Neural cell (in vitro differentiated cells): ENCODE measurements around the gene KRT85. TPM values are rescaled to one million over a fixed set of nuclear protein-coding genes. Genes with fewer than 3 reads are reported as not detected.

Experiments
- H2AFZ ChIP-seq: fragments of 200-600, 300-800 bp; sonication (generic), shearing (Covaris generic); 2 replicates; pipeline ENCODE4 v1.6.0; 2014; ENCODE audit warnings: low read depth, mild to moderate bottlenecking, antibody characterized with exemption, low read length, moderate library complexity
- H3F3A ChIP-seq: fragments of 200-600 bp; shearing (Covaris generic); 2 replicates; pipeline ENCODE4 v1.6.1; 2016; ENCODE audit warnings: mild to moderate bottlenecking, moderate library complexity, mixed read lengths, antibody characterized with exemption, low read length; ENCODE audit not compliant: insufficient read depth, poor library complexity, severe bottlenecking
- H3K27ac ChIP-seq: fragments of 200-600, 300-800 bp; sonication (generic), shearing (Covaris generic); 2 replicates; pipeline ENCODE4 v1.5.1; 2014; ENCODE audit warnings: mild to moderate bottlenecking, low read length, moderate library complexity
- H3K27me3 ChIP-seq: fragments of 300-800, 200-600 bp; sonication (generic), shearing (Covaris generic); 2 replicates; pipeline ENCODE4 v1.6.0; 2014; ENCODE audit warnings: mild to moderate bottlenecking, low read depth, low read length, moderate library complexity; ENCODE audit not compliant: insufficient read depth
- H3K36me3 ChIP-seq: fragments of 300-800, 200-600 bp; sonication (generic), shearing (Covaris generic); 2 replicates; pipeline ENCODE4 v1.5.1; 2014; ENCODE audit warnings: mild to moderate bottlenecking, antibody characterized with exemption, low read length, moderate library complexity; ENCODE audit not compliant: insufficient read depth
- H3K4me2 ChIP-seq: fragments of 300-800, 200-600 bp; sonication (generic), shearing (Covaris generic); 2 replicates; pipeline ENCODE4 v1.6.0; 2014; ENCODE audit warnings: mild to moderate bottlenecking, low read length
- H3K4me3 ChIP-seq: fragments of 300-800, 200-600 bp; sonication (generic), shearing (Covaris generic); 2 replicates; pipeline ENCODE4 v1.5.1; 2014; ENCODE audit warnings: mild to moderate bottlenecking, low read length, moderate library complexity
- H3K79me2 ChIP-seq: fragments of 200-600 bp; shearing (Covaris generic); replicated peaks from 2 replicates; pipeline ENCODE4 v1.6.0; 2014; ENCODE audit warnings: mild to moderate bottlenecking, low read length, moderate library complexity; ENCODE audit not compliant: insufficient read depth
- H3K9ac ChIP-seq: fragments of 300-800, 200-600 bp; sonication (generic), shearing (Covaris generic); 2 replicates; pipeline ENCODE4 v1.6.1; 2016; ENCODE audit warnings: mild to moderate bottlenecking, low read length, mixed read lengths
- H3K9me2 ChIP-seq: fragments of 200-600 bp; shearing (Covaris generic); 2 replicates; pipeline ENCODE4 v1.6.1; 2016; ENCODE audit warnings: mild to moderate bottlenecking, low read length, mixed read lengths; ENCODE audit not compliant: insufficient read depth
- H3K9me3 ChIP-seq: fragments of 200-600, 300-800 bp; sonication (generic), shearing (Covaris generic); 2 replicates; pipeline ENCODE4 v1.6.1; 2016; ENCODE audit warnings: mild to moderate bottlenecking, mixed run types, low read length, moderate library complexity, mixed read lengths
- H4K20me1 ChIP-seq: fragments of 200-600 bp; shearing (Covaris generic); 2 replicates; pipeline ENCODE4 v1.6.1; 2016; ENCODE audit warnings: mild to moderate bottlenecking, mixed run types; ENCODE audit not compliant: insufficient read depth
- EP300 ChIP-seq: fragments of 450-650 bp; conservative IDR thresholded peaks from 2 replicates; pipeline ENCODE4 v1.6.1; 2014; ENCODE audit warnings: antibody characterized with exemption, mild to moderate bottlenecking, moderate library complexity; ENCODE audit not compliant: poor library complexity, severe bottlenecking
- EZH2 ChIP-seq: fragments of 200-600, 300-800 bp; shearing (Covaris generic), sonication (generic); IDR thresholded peaks from 2 replicates; pipeline ENCODE4 v1.6.1; 2014; ENCODE audit warnings: antibody characterized with exemption, low read length, borderline replicate concordance, mild to moderate bottlenecking; ENCODE audit not compliant: insufficient read depth, poor library complexity, severe bottlenecking
- MXI1 ChIP-seq: fragments of 450-650 bp; conservative IDR thresholded peaks from 2 replicates; pipeline ENCODE4 v1.6.1; 2014; ENCODE audit warnings: antibody characterized with exemption, mild to moderate bottlenecking; ENCODE audit not compliant: poor library complexity, severe bottlenecking
- POLR2AphosphoS5 ChIP-seq: IDR thresholded peaks from 2 replicates; pipeline ENCODE4 v1.6.1; 2012
- RAD21 ChIP-seq: fragments of 450-650 bp; conservative IDR thresholded peaks from 2 replicates; pipeline ENCODE4 v1.6.1; 2014; ENCODE audit warnings: antibody characterized with exemption, mild to moderate bottlenecking, moderate library complexity
- SMC3 ChIP-seq: fragments of 450-650 bp; conservative IDR thresholded peaks from 2 replicates; pipeline ENCODE4 v1.6.1; 2014; ENCODE audit warnings: antibody characterized with exemption, mild to moderate bottlenecking, moderate library complexity; ENCODE audit not compliant: poor library complexity
- TAF1 ChIP-seq: IDR thresholded peaks from 2 replicates; pipeline ENCODE4 v1.6.1; 2012; ENCODE audit warnings: low read depth
- polyA plus RNA-seq: library from polyadenylated mRNA; depleted of rRNA; stranded (reverse); fragments of >200 nt; gene quantifications from 2 replicates; pipeline ENCODE4 v1.2.3, GENCODE V29; 2014
- TF ChIP-seq, protein P1 (sequence below): fragments of 450-650 bp; IDR thresholded peaks from 2 replicates; pipeline ENCODE4 v1.5.1; 2014; ENCODE audit warnings: antibody characterized with exemption, mild to moderate bottlenecking, moderate library complexity; ENCODE audit not compliant: poor library complexity, severe bottlenecking
- TF ChIP-seq, protein P2 (sequence below): IDR thresholded peaks from 2 replicates; pipeline ENCODE4 v1.6.1; 2012; ENCODE audit warnings: borderline replicate concordance

Gene KRT85
- polyA plus RNA-seq, 1 donor from 2014 or later, result not detected

DNA sequence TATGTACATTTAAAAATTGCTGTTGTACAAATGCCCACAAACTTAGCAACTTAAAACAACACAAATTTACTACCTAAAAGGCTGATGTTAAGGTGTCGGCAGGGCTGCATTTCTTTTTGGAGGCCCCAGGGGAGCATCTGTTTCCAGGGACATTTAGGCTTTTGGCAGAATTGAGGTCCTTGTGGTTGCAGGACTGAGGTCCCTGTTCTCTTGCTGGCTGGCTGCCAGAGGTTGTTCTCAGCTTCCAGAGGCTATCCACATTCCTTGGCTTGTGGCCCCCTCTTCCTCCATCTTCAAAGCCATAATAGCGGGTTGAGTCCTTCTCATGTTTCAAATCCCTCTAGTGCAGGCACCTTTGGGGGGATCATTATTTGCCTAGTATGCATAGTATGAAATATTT, 23.7 kb downstream of the KRT85 start:
- H3F3A ChIP-seq, result no peaks in the 10 kb centered on the region
- H3K36me3 ChIP-seq, result no peaks in the 10 kb centered on the region

DNA sequence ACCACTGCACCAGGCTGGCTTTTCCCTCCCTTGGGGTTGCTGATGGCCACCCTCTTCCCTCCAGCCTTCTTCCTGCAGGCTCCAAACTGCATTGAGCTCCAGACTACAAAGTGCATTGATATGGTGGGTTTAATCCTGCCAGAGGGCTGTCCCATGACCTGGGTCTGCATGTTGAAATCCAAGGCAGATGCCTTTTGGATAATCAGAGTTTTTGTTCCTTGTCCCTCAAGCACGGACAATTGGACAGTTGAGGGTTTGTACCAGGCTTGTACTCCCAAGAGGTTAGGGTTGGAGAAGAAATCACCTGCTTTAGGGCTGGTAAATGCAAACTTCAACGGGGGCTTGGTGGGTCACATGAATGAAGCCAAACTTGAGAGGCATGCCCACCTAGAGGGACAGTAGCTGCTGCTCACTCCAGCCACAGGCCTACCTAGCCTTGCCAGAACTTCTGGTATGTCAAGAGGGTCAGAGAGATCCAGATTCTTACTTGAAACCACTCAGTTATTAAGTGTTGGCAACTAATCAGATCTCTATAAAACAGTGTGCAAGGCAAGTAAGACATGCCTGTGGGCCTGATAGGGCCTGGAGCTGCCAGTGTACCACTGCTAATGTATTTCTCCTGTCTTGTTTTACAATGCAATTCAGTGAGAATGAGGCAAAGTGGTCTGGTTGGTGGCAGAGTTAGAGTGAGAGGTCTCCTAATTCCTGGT, 24.3 kb downstream of the KRT85 start:
- no peaks in the 10 kb centered on the region for H3F3A ChIP-seq
- no peak overlapping the region for H3K27ac ChIP-seq
- H3K9me2 ChIP-seq, result no peaks in the 10 kb centered on the region
- H2AFZ ChIP-seq, result no peak overlapping the region
- TF ChIP-seq SMC3, result no peak
- TF ChIP-seq, protein P1, sequence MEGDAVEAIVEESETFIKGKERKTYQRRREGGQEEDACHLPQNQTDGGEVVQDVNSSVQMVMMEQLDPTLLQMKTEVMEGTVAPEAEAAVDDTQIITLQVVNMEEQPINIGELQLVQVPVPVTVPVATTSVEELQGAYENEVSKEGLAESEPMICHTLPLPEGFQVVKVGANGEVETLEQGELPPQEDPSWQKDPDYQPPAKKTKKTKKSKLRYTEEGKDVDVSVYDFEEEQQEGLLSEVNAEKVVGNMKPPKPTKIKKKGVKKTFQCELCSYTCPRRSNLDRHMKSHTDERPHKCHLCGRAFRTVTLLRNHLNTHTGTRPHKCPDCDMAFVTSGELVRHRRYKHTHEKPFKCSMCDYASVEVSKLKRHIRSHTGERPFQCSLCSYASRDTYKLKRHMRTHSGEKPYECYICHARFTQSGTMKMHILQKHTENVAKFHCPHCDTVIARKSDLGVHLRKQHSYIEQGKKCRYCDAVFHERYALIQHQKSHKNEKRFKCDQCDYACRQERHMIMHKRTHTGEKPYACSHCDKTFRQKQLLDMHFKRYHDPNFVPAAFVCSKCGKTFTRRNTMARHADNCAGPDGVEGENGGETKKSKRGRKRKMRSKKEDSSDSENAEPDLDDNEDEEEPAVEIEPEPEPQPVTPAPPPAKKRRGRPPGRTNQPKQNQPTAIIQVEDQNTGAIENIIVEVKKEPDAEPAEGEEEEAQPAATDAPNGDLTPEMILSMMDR, result no peak
- no peak for TF ChIP-seq RAD21
- no peak for TF ChIP-seq TAF1
- no peak overlapping the region for H3K9ac ChIP-seq
- no peaks in the 10 kb centered on the region for H3K36me3 ChIP-seq
- no peaks in the 10 kb centered on the region for H3K27me3 ChIP-seq
- H3K4me3 ChIP-seq, result no peak overlapping the region
- no peaks in the 10 kb centered on the region for H4K20me1 ChIP-seq
- H3K9me3 ChIP-seq, result no peaks in the 10 kb centered on the region
- H3K4me2 ChIP-seq, result no peak overlapping the region
- H3K79me2 ChIP-seq, result no peaks in the 10 kb centered on the region

More for the DNA sequence above, 23.7 kb downstream of the KRT85 start:
- H3K9ac ChIP-seq, result no peak overlapping the region
- H3K4me3 ChIP-seq, result no peak overlapping the region
- H3K27ac ChIP-seq, result no peak overlapping the region
- TF ChIP-seq, protein P1, result no peak
- TF ChIP-seq EP300 (no peak), MXI1 (no peak), POLR2AphosphoS5 (no peak), SMC3 (no peak), TAF1 (no peak), EZH2 (no peak), RAD21 (no peak)
- TF ChIP-seq, protein P2, sequence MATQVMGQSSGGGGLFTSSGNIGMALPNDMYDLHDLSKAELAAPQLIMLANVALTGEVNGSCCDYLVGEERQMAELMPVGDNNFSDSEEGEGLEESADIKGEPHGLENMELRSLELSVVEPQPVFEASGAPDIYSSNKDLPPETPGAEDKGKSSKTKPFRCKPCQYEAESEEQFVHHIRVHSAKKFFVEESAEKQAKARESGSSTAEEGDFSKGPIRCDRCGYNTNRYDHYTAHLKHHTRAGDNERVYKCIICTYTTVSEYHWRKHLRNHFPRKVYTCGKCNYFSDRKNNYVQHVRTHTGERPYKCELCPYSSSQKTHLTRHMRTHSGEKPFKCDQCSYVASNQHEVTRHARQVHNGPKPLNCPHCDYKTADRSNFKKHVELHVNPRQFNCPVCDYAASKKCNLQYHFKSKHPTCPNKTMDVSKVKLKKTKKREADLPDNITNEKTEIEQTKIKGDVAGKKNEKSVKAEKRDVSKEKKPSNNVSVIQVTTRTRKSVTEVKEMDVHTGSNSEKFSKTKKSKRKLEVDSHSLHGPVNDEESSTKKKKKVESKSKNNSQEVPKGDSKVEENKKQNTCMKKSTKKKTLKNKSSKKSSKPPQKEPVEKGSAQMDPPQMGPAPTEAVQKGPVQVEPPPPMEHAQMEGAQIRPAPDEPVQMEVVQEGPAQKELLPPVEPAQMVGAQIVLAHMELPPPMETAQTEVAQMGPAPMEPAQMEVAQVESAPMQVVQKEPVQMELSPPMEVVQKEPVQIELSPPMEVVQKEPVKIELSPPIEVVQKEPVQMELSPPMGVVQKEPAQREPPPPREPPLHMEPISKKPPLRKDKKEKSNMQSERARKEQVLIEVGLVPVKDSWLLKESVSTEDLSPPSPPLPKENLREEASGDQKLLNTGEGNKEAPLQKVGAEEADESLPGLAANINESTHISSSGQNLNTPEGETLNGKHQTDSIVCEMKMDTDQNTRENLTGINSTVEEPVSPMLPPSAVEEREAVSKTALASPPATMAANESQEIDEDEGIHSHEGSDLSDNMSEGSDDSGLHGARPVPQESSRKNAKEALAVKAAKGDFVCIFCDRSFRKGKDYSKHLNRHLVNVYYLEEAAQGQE, result no peak
- no peaks in the 10 kb centered on the region for H3K27me3 ChIP-seq
- no peaks in the 10 kb centered on the region for H3K9me2 ChIP-seq
- H3K9me3 ChIP-seq, result no peaks in the 10 kb centered on the region
- H4K20me1 ChIP-seq, result no peaks in the 10 kb centered on the region
- H3K79me2 ChIP-seq, result no peaks in the 10 kb centered on the region
- no peak overlapping the region for H3K4me2 ChIP-seq
- H2AFZ ChIP-seq, result no peak overlapping the region
